ENCODE measurements around the gene PLEKHA1.

DNA sequence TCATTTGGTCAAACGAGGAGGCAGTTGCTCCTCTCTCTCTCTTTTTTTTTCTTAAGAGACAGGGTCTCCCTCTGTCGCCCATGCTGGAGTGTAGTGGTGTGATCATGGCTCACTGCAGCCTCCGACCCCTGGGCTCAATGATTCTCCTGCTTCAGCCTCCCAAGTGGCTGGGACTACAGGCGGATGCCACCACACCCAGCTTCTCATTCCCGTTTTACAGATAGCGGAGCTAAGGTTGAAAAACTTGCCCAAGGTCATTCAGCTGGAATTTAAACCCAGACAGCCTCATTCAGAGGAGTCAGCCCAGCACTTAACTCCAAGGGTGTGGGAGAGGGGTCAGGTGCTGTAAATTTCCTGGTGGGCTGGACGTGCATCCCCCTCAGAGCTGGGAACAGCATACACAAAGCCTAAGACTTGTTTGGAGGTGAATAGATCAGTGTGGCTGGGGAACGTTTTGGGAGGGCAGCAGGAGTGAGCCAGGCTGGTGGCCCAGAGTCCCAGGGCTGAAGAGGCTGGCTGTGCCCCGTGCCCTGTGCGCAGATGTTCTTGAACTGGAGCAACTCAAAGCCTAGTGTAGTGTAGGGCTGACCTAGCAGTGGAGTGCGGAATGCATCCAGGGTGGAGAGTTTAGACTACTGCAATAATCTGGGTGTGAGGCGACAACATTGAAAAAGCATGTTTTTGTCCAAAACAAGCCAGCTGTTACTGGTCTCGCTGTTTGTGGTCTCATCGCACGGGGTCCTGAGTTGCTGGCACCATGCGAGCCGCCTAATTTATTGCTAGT lies 89.2 kb downstream of the PLEKHA1 start:
- TF ChIP-seq CTCF (IDR thresholded peaks at IDR 0.05) (no peak), EP300 (IDR thresholded peaks at IDR 0.05) (no peak)

All from tibial nerve (tissue), 4 donors.